DND-41 (cell line): ENCODE results near the gene MINDY4.

Experiments used
- ATAC-seq: fragments of 200-7000 bp; cut with Tn5 transposase; 3 replicates; pipeline ENCODE4 v1.9.1; 2021; ENCODE audit warnings: low read depth; ENCODE audit not compliant: insufficient read depth
- DNase-seq: peaks from one replicate; pipeline ENCODE4 v3.0.0-alpha.2; 2020
- H2AFZ ChIP-seq: 2 replicates; pipeline ENCODE4 v1.6.0; 2012; ENCODE audit warnings: low read depth, low read length
- H3K27ac ChIP-seq: 2 replicates; pipeline ENCODE4 v1.5.1; 2012; ENCODE audit warnings: low read length, inconsistent platforms
- H3K27me3 ChIP-seq: fragments of 200-600 bp; sonication (generic); 2 replicates; pipeline ENCODE4 v1.6.0; 2012; ENCODE audit warnings: low read length, mild to moderate bottlenecking, inconsistent platforms; ENCODE audit not compliant: insufficient read depth, poor library complexity
- H3K36me3 ChIP-seq: 2 replicates; pipeline ENCODE4 v1.5.1; 2012; ENCODE audit warnings: low read length, inconsistent platforms; ENCODE audit not compliant: insufficient read depth
- H3K4me1 ChIP-seq: 2 replicates; pipeline ENCODE4 v1.5.1; 2012; ENCODE audit warnings: mild to moderate bottlenecking, low read length; ENCODE audit not compliant: insufficient read depth
- H3K4me2 ChIP-seq: 2 replicates; pipeline ENCODE4 v1.6.0; 2012; ENCODE audit warnings: mild to moderate bottlenecking, moderate library complexity, low read length, inconsistent platforms; ENCODE audit not compliant: insufficient read depth
- H3K4me3 ChIP-seq, 2 experiments: fragments of 200-600 bp in 1 of 2; shearing (Covaris generic) in 1 of 2; 2 replicates each; pipeline ENCODE4 v1.5.1; 2012 to 2016; ENCODE audit warnings: inconsistent platforms in 2 of 2, low read length in 2 of 2, mild to moderate bottlenecking in 2 of 2, low read depth in 1 of 2, moderate library complexity in 1 of 2
- H3K79me2 ChIP-seq: 2 replicates; pipeline ENCODE4 v1.6.0; 2012; ENCODE audit warnings: low read length, inconsistent platforms; ENCODE audit not compliant: insufficient read depth
- H3K9ac ChIP-seq: 2 replicates; pipeline ENCODE4 v1.6.0; 2012; ENCODE audit warnings: low read depth, mild to moderate bottlenecking, inconsistent platforms, low read length, moderate library complexity
- H3K9me3 ChIP-seq: 2 replicates; pipeline ENCODE4 v1.5.1; 2012; ENCODE audit warnings: low read length, moderate library complexity, mild to moderate bottlenecking, inconsistent platforms; ENCODE audit not compliant: insufficient read depth, severe bottlenecking
- H4K20me1 ChIP-seq: 2 replicates; pipeline ENCODE4 v1.6.0; 2012; ENCODE audit warnings: low read length; ENCODE audit not compliant: insufficient read depth
- EZH2 ChIP-seq: IDR thresholded peaks from 3 replicates; pipeline ENCODE4 v1.6.1; 2012; ENCODE audit warnings: borderline replicate concordance, low read depth, mild to moderate bottlenecking, moderate library complexity, low read length, inconsistent platforms; ENCODE audit not compliant: severe bottlenecking
- TF ChIP-seq, protein P1 (sequence below): IDR thresholded peaks from 2 replicates; pipeline ENCODE4 v1.5.1; 2012; ENCODE audit warnings: borderline replicate concordance, low read length, moderate library complexity, mild to moderate bottlenecking; ENCODE audit not compliant: poor library complexity, severe bottlenecking; ENCODE audit errors: extremely low read depth

Gene MINDY4

DNA sequence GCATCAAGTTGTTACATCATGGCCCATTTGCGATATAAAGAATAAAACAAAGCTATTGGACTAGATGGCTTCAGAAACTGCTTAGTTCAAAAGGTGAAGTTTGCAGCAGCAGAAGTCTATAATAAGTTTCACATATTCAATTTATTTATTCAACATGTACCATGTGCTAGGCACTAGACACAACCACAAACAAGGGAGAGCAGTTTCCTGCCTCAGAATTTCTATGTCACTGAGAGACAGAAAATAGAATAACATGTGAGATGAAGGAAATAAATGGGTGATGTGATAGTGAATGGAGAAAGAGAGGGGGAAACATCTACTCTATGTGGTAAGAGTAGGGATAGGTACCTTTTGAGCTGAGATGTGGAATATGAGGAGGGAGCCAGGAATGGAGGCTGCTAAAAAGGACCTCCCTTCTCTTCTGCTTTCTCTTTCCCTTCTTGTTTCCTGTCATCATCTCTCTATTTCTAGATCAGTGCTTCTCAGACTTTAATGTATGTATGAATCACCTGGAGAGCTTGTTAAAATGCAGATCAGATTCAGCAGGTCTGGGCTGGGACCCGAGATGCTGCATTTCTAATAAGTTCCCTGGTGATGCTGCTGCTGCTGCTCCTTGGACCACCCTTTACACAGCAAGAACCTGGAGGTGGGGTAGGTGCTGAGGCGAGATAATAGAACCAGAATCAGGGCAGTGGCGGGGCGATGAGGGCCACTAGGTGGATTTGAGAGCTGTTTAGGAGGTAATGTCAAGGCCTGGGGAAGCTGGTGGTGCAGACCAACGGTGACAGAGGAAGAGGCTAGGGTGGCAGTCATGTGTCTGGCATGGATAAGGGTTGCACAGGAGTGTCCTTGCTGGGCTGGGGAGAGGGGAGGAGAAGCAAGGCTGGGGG is 32.9 kb upstream of the MINDY4 start:
- ATAC-seq (no peak), DNase-seq (no peak)
- H2AFZ ChIP-seq = no peak overlapping the region
- no peaks in the 10 kb centered on the region for H3K36me3 ChIP-seq
- no peak overlapping the region for H3K4me2 ChIP-seq
- H3K27me3 ChIP-seq = no peaks in the 10 kb centered on the region
- no peak overlapping the region for H3K27ac ChIP-seq
- H3K9me3 ChIP-seq = no peaks in the 10 kb centered on the region
- H3K9ac ChIP-seq = no peak overlapping the region
- H4K20me1 ChIP-seq = 0 out of 2 replicates have a peak, but pooled peaks cover 5% of the 10 kb centered on the region
- no peak for TF ChIP-seq EZH2
- TF ChIP-seq, protein P1, sequence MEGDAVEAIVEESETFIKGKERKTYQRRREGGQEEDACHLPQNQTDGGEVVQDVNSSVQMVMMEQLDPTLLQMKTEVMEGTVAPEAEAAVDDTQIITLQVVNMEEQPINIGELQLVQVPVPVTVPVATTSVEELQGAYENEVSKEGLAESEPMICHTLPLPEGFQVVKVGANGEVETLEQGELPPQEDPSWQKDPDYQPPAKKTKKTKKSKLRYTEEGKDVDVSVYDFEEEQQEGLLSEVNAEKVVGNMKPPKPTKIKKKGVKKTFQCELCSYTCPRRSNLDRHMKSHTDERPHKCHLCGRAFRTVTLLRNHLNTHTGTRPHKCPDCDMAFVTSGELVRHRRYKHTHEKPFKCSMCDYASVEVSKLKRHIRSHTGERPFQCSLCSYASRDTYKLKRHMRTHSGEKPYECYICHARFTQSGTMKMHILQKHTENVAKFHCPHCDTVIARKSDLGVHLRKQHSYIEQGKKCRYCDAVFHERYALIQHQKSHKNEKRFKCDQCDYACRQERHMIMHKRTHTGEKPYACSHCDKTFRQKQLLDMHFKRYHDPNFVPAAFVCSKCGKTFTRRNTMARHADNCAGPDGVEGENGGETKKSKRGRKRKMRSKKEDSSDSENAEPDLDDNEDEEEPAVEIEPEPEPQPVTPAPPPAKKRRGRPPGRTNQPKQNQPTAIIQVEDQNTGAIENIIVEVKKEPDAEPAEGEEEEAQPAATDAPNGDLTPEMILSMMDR = no peak
- H3K79me2 ChIP-seq = no peaks in the 10 kb centered on the region
- H3K4me3 ChIP-seq = no peak overlapping the region
- no peaks in the 10 kb centered on the region for H3K4me1 ChIP-seq

GRCh38 chr7:30739691-30740090 is 31.5 kb upstream of the MINDY4 start:
- no peaks in the 10 kb centered on the region for H3K79me2 ChIP-seq
- ATAC-seq (no peak), DNase-seq (no peak)
- H2AFZ ChIP-seq = no peak overlapping the region
- TF ChIP-seq, protein P1 = no peak
- no peak for TF ChIP-seq EZH2
- H4K20me1 ChIP-seq = 0 out of 2 replicates have a peak, but pooled peaks cover 5% of the 10 kb centered on the region
- no peak overlapping the region for H3K9ac ChIP-seq
- H3K4me3 ChIP-seq = no peak overlapping the region
- H3K36me3 ChIP-seq = no peaks in the 10 kb centered on the region
- no peak overlapping the region for H3K4me2 ChIP-seq
- H3K27me3 ChIP-seq = no peaks in the 10 kb centered on the region
- H3K9me3 ChIP-seq = no peaks in the 10 kb centered on the region
- no peaks in the 10 kb centered on the region for H3K4me1 ChIP-seq
- H3K27ac ChIP-seq = no peak overlapping the region

DNA sequence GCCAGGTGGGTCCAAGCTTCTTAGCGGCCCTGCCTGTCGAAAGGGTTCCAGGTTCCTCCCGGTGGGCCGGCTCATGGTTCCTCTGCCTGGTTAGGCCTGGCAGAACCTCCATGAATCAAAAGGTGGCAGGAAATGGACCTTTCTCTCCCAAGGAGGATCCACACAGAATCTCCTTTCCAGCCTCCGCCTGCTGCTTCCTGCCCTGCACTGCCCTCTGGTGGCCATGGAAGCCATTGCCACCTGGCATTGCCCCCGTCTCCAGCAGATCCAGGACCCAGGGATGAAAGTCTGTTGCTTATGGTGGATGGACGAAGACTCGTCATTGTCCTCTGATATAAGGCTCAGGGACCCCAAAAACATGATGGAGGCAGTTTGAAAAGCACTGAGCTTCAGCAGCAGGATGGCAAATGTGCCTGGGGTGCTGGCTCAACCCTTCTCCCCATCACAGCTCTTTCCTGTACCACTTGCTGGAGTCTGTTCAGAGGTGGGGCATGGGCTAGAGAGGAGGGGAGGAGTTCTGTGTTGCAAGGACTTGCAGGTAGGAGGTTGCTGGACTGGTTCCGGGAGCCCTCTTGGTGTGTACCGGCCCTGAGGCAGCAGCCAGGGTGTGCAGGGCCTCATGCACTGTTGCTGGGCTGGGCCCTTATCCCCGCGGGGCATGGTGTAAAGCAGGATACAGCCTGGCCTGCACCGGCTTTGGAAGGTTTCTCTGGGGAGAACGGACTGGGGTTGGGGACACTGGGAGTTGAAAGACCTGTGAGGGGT is 30.6 kb upstream of the MINDY4 start:
- Histone ChIP-seq H3K79me2 (no peaks in the 10 kb centered on the region), H3K27me3 (no peaks in the 10 kb centered on the region), H3K4me1 (no peaks in the 10 kb centered on the region), H3K9ac (no peak overlapping the region), H3K4me2 (no peak overlapping the region), H4K20me1 (0 out of 2 replicates have a peak, but pooled peaks cover 5% of the 10 kb centered on the region), H3K9me3 (no peaks in the 10 kb centered on the region), H3K4me3 (no peak overlapping the region), H2AFZ (0 out of 2 replicates have a peak overlapping the region, but pooled peaks have one; percentile 50), H3K27ac (no peak overlapping the region), H3K36me3 (no peaks in the 10 kb centered on the region)
- DNase-seq = peak; percentile 77
- peak; percentile 87 for ATAC-seq
- TF ChIP-seq, protein P1 = peak; percentile 100
- TF ChIP-seq EZH2 = no peak
